Hematopoietic multipotent progenitor cell treated with erythropoietin and hydrocortisone succinate and interleukin-3 and kit ligand, for 4 days (in vitro differentiated cells): ENCODE measurements around the gene NAT9.

Source experiments
- DNase-seq: peaks from one replicate; pipeline ENCODE4 v3.0.0-alpha.2; 2015

NAT9 gene

DNA sequence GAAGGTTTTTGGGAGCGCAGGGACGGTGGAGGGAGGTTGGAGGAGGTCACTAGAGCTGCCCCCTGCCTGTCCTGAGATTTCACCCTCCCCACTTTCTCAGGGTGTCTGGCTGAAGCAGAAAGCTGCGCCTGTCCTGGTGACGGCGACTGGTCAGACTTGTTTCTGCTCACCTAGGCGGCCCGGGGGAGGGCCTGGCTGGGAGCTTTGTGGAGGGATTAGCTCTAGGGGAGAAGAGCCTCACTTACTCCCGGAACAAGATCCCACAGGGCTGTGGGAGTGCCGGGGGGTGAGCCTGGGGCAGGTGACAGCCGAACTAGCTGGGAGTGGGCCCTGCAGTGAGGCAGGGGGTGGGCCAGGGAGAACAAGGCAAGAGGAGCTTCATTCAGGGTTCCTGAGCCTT, 16.2 kb downstream of the NAT9 start:
- DNase-seq: no peak

- DNase-seq: peak; percentile 93
These were observed 16.8 kb downstream of the NAT9 start for GRCh38 chr17:74759243-74759801.

GRCh38 chr17:74758848-74759168, 17.3 kb downstream of the NAT9 start:
- DNase-seq: peak; percentile 76

GRCh38 chr17:74757931-74758847, 18.0 kb downstream of the NAT9 start:
- no peak for DNase-seq

DNA sequence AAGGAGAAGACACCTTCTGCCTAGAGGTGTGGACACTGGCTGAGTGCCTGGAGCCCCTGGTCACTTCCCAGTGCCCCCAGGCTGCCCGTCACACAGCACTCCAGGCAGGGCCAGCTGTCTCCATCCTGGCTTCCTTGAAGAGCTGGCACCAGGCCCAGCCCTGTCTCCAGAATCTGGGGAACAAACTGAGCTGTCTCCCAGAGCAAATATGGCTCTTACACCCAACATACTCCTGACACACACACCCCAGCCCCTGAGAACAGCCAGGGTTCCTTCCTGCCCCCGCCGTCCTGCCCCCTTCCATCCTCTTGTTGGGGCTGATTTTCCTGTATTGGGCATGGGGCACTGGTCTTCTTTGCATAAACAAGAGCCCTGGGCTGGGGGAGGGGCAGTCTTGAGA, 18.6 kb downstream of the NAT9 start:
- no peak for DNase-seq

DNA sequence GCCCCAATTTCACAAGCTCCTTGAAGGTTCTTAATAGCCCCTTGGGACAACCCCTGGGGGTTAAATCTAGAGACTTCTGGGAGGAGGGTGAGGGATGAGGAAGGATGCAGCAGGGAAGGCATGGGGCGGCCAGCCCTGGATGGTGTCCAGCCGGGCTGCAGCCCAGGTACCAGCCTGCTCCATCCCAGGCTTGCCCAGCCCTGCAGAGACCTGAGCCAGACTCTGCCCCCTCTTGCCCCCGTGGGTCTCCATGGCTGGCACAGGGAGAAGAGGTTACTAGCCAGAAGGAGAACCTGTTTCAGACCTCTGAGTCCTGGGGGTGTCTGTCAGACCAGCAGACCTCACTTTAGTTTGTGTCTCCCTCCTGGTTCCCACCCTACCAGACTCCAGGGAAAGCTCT, 19.3 kb downstream of the NAT9 start:
- DNase-seq: no peak

- no peak for DNase-seq
These were observed 20.6 kb downstream of the NAT9 start for GRCh38 chr17:74755533-74755932.

DNA sequence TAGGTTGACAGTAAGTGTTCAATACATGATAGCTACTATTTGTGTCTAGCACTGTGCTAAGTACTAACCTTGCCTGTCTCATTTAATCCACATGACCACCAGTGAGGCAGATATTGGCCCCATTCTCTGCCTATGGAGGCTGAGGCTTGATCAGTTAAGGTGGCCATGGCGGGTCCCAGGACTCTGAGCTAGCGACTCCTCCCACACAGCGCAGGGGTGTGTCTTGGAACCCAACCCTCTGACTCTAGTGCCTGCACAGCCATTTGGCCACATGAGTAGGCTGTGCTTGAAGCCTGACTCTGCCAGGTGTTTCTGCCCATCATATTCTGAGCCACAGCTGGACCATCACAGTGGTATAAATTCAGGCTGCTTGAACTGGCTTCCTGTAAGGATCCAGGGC, 21.3 kb downstream of the NAT9 start:
- DNase-seq: peak; percentile 68

DNA sequence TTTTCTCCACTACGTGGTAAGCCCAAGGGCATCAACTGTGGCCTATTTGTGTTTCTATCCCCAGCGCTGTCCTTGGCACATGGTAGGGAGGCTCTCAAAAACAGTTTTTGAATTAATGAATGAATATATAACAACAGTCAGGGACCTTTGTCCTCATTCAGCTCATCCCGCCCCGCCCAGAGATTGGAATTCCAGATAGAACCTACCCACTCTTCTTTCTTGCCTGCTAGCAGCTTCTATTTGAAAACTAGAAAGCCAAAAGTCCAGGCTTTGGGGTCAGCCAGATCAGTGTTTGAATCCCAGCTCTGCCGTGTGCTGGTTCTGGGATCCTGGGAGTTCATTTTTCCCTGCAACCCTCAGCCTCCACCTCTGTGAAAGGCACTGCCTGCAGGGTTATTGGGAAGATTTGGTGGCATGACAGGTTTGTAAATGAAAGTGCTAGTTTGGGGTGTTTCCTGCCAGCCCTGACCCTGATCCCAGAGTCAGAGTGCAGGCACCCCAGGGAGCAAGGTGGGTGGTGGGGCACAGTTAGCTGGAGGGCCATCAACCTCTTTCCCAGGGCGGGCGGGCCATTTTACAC, 23.2 kb downstream of the NAT9 start:
- DNase-seq: no peak

DNA sequence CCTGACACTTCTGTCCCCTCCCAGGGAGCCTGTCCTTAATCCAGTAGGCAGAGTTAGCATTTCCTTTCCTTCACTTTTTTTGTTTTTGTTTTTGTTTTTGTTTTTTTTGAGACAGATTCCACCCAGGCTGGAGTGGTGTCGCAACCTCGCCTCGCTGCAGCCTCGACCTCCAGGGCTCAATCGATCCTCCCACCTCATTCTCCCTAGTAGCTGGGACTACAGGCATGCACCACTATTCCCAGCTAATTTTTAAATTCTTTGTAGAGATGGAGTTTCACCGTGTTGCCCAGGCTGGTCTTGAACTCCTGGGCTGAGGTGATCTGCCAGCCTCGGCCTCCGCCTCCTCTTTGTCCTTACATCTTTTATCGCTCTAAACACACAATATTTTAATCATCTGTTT, 23.7 kb downstream of the NAT9 start:
- no peak for DNase-seq

DNA sequence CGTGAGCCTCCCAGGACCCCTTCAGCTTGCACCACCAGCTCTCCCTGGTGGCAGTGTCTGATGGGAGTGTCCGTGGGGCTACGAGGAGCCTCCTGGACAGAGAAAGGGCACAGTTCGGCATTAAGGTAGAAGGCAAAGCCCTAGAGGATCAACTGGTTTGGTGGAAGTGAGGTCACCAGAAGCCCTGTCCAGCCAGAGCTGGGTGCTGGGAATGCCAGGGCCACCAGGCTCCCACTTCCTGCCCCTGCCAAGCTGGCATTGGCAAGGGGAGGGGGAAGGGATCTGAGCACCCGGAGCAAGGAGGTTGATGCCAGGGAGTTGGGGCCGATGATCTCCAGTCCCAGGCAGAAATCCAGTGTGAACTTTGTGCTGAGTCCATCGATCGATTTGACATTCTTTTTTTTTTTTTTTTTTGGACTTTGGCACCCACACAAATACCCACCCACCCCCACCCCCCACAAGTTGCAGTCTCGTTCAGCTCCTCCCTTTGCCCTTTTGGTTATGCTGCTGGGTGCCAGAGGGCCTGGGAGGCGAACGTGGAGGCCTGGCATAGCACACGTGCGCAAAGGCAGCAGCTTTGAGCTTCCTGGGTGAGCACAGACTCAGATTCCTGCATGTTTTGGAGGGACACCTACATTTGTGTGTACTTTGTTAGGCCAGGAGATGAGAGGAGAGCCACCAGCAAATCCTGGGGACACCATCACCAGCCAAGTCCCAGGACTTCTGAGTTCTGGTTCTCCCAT, 25.6 kb downstream of the NAT9 start:
- no peak for DNase-seq

DNA sequence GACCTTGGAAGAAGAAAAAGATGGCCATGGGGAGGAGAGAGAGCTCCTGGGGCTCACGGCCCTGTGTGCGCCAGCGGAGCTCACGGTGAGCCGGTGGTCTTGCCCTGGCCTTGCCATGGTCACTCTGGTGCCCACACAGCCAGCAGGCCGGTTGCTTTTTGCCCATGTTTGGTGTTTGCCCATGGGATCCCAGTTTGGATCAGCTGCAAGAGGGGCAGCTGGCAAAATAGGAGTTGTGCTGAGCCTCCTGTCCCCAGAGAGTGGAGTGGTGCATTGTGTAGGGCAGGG, 26.2 kb downstream of the NAT9 start:
- no peak for DNase-seq

DNA sequence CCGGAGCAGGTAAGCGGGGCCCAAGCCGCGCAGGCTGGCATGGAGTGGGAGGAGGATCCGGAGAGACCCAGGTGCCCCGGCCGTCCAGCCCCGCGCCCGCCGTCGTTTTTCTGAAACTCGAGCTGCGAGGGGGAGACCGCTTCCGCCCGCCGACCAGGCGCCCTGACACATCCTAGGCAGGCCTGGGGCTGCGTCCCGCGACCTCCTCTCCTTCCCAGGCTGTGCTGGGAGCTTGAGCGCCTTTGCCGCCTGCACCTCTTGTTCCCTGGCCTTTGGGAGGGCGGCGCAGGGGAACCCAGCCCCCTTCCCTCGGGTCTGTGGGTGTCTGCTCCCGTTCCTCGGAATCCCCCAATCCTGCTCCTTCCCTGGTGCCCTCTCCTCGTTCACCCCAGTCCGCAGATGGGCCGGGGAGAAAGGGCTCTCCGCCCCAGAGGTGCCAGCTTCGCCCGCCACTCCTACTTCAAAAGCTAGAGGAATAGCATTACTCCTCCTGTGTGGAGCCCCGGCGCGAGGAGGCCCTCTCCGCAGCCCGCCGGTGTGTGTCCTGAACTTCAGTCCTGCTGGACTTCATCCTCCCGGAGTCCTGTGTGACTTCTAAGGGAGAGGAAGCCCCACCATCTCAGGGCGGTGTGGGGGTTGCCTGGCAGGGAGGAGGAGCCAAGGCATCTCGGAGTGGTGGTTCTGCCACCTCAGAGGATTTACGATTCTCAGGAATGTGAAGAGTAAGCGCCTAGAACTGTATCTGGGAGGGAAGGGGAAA, 26.7 kb downstream of the NAT9 start:
- no peak for DNase-seq

GRCh38 chr17:74748529-74749278, 27.4 kb downstream of the NAT9 start, which contains the start of gene NHERF1:
NHERF1 (plus strand) TSS chr17:74748628; CDS start chr17:74748847, 219 bp downstream.
- DNase-seq: peak; percentile 98

- no peak for DNase-seq
These were observed 27.9 kb downstream of the NAT9 start for GRCh38 chr17:74748279-74748528.

GRCh38 chr17:74746922-74747321, 29.2 kb downstream of the NAT9 start:
- DNase-seq: peak; percentile 86

GRCh38 chr17:74746376-74746775, 29.8 kb downstream of the NAT9 start:
- no peak for DNase-seq

DNA sequence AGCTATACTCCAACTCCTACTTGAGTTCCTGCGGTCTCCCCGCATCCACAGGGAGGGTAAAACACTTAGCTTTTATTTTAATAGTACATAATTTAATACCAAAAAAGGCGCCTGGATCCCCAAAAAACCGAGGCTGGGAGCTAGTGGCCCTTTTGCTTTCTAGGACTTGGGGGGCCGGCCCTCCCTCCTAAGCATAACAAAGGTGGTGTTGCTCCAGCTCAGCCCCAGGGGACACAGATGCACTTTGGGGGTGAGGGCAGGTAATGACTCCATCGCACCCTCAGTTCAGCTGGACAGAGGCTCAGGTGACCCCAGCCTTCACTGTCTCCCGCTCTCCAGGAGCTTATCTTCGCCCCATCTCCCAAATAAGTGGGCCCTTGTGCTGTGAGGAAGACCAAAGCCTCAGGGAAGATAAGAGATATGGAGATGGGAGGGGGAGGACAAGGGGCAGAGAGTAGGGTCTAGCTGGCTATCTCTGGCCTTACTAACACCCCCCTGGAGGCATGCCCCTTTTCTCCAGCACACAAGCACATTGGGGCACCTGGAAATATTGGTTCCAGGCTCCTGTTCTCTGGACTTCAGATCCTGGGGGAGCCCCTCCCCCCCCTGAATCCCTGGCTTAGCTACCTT, 30.5 kb downstream of the NAT9 start:
- no peak for DNase-seq

DNA sequence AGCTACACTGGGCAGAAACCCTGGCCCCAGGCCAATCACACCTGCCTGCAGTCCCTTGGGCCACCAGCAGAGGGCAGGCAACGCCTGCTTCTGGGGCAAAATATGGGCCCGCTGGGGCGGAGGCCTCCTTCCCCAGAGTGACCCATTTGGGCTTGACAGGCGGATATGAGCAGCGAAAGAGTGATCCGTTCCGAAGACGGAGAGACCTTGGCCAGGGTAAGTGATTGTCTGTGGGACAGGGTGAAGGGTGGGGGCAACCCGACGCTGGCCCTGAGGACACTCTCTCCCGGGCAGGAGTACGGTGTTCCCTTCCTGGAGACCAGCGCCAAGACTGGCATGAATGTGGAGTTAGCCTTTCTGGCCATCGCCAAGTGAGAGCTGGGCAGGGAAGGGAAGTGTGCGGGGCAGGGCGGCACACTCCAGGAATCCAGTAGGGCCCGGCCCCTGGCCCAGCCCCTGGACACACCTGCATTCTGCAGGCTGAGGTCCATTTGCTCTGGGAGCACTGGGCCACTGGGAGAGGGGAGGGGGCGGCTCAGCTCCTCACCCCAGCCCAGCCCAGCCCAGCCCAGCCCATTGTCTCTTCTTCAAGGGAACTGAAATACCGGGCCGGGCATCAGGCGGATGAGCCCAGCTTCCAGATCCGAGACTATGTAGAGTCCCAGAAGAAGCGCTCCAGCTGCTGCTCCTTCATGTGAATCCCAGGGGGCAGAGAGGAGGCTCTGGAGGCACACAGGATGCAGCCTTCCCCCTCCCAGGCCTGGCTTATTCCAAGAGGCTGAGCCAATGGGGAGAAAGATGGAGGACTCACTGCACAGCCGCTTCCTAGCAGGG, 31.2 kb downstream of the NAT9 start:
- peak; percentile 79 for DNase-seq

GRCh38 chr17:74744349-74744713, 31.8 kb downstream of the NAT9 start:
- DNase-seq: no peak

DNA sequence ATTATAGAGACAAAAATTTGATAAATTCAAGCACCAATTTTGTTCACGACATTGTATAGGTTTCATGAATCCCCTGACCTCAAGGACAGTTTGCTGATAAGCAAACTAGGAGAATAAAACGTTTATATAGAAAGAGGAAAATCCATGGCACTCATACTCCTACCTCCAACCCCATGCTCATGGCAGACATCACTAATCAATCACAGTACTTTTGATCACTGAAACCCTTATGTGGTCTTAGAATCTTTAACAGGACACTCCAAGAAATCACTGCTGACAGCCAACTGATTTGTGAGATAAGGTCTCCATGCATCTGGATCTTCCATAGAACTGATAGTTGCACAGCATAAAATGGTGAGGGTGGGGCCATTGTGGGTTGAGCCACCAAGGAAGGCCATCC, 32.4 kb downstream of the NAT9 start:
- DNase-seq: no peak
